GM19099 (cell line): ENCODE measurements around the gene SLC36A3.

ENCODE experiments used
- POLR2A ChIP-seq: IDR thresholded peaks from 3 replicates; pipeline ENCODE4 v1.6.1; 2011; ENCODE audit warnings: low read depth; ENCODE audit not compliant: insufficient read length; ENCODE audit errors: extremely low read depth

The SLC36A3 gene

GRCh38 chr5:151237685-151238084 is 65.9 kb downstream of the SLC36A3 start:
- TF ChIP-seq POLR2A, result no peak

GRCh38 chr5:151236888-151237287 is 66.7 kb downstream of the SLC36A3 start:
- TF ChIP-seq POLR2A, result no peak

GRCh38 chr5:151234476-151235238 is 68.9 kb downstream of the SLC36A3 start:
- TF ChIP-seq POLR2A, result peak; percentile 19

GRCh38 chr5:151233616-151234085 is 69.9 kb downstream of the SLC36A3 start:
- peak; percentile 40 for TF ChIP-seq POLR2A

- no peak for TF ChIP-seq POLR2A
Observed at GRCh38 chr5:151231359-151231758, 72.2 kb downstream of the SLC36A3 start.

GRCh38 chr5:151230048-151230680 is 73.4 kb downstream of the SLC36A3 start:
- TF ChIP-seq POLR2A, result no peak

- no peak for TF ChIP-seq POLR2A
Observed at GRCh38 chr5:151228986-151229385, 74.6 kb downstream of the SLC36A3 start.

- TF ChIP-seq POLR2A, result no peak
Observed at GRCh38 chr5:151227918-151228447, 75.6 kb downstream of the SLC36A3 start.
